CD4-positive, alpha-beta T cell treated with Interleukin-21 for 1 hour (primary cell): ENCODE data around the gene SEC16B.

Source experiments
- DNase-seq: peaks from one replicate; pipeline ENCODE4 v3.0.0-alpha.2; 2020

The SEC16B gene

DNA sequence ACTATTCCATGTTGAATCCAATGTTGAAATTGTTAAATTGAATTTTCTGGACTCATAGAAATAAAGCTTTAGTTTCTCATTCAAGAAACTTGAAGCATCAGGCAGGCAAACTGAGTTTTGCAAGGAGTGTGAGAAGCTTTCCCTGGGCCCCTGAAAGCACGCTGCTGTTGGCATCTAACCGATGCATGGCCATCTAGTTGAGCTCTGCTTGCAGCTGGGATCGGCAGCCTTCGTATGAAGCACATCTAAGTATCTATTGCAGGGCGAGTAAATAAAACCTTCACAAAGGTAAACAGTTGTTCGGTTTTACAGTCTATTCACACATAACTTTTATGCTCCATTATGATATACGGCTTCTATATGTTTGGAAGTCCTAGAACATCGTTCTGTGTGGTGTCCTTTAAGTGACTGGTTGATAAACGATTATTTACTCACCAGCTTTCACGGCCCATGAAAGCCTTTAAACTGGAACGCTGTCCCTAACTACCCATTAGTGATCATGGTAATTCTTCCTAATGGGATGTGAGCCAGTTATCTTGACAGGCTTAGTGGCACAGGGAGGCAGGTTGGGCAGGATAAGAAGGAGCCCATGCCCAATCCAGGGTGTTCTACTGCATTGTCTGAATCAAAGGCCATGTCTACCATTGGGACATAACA is 71.7 kb downstream of the SEC16B start:
- DNase-seq = no peak

DNA sequence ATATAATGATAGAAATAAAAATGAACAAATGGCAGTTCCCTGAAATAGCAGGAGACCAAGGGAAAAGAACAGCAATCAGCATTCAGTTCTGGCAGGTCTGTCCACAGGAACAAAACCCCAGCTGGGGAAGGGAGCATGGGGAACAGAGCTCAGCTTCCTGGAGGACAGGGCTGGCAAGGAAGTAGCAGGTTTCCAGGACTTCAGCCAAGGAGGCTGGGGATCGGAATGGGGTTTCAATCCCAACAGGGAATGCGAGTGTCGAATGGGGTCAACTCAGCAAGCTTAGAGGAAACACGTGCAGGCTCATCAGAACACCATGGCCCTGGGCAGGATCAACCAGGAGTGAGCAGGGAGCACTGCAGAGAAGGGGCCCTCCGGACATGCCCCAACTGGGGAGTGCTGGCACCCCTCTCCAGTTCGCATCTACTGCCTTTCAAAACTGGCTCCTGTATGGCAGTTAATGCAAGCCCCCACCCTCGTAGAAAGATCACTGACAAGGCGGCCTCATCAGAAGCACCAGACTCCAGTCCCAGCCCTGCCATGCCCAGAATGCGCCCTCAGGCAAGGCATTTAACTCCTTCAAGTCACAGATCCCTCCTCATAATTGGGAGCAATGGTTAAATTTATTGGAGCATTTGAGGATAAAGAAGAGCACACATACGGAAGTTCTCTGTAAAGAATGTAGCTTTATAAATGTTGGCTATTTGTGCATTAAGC is 72.4 kb downstream of the SEC16B start:
- no peak for DNase-seq
